Measurements from ENCODE around the gene PIGU. TPM values are rescaled to one million over a fixed set of nuclear protein-coding genes. Genes with fewer than 3 reads are reported as not detected.

The PIGU gene
- polyA plus RNA-seq, 3 donors = 5.8 to 11.3 (median 10.9) TPM

DNA sequence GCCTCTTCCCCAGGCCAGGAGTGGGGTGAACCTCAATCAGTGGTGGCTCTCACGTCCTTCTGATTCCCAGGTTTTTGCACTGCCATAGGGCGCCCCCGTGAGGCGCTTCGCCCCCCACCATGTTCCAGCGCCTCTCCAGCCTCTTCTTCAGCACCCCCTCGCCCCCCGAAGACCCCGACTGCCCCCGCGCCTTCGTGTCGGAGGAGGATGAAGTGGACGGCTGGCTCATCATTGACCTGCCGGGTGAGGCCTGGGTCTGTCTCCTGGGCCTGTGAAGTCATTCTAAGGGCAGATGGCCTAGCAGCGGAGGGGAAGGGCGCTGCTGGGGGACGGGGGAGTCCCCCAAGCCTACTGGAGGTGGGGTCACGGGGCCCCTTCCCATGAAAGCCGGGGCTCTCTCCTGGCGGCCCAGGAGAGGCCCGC, 31.7 kb upstream of the PIGU start:
- H2AFZ ChIP-seq (ENCODE audit: insufficient read depth, low read depth, low read length, poor library complexity, severe bottlenecking) = peak overlapping the region; percentile 79
- DNase-seq = peak in 2 of 3 donors; percentile 32 to 36

DNA sequence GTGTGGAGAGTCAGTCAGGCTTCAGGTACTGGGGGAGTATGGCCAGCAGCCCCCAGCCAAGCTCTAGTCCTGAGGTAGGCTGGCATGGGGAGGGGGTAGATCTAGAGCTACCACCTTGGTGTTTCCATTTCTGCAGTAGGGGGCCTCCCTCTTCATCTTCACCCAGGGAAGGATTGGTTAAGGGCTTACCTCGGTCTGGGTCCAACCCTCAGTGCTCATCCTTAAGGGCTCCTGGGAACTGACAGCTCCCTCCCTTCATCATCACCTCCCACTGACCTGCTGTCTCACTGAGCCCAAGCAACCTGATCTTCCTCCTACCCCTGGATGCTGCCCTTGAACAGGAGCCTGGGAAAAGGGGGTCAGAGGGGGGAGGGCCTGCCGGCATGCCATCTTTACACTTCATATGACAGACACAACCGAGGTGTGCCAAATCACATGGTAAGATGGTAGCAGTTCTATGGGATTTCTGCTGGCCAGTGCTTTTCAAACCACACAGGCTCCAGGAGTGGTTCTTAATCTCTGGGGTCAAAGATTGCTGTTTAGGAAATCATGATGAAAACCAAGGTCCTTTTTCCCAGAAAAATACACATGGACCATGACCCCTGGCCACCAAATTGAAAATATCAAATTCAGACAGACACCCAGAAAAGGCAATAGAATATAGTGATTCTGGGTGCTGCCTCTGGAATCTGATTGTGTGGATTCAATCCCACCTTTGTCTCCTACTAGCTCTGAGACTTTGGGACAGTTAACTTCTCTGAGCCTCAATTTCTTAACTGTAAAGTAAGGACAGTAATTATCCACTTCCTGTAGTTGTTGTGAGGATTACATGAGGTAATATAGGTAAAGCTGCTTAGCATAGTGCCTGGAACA, 30.3 kb upstream of the PIGU start:
- Mint-ChIP-seq H3K9me3 (no peaks in the 10 kb centered on the region), H3K4me3 (no peak overlapping the region), H3K4me1 (peaks cover 48% of the 10 kb centered on the region), H3K27me3 (ENCODE audit: low read depth in 3 of 3) (peaks cover 32 to 40% (median 33%) of the 10 kb centered on the region in 3 donors), H3K36me3 (peaks cover 0 to 13% of the 10 kb centered on the region in 2 donors), H3K27ac (no peak overlapping the region)
- Histone ChIP-seq H3K9ac (ENCODE audit: insufficient read depth, low read length, poor library complexity, severe bottlenecking) (no peak overlapping the region), H3K4me1 (ENCODE audit: control insufficient read depth in 1 of 2, insufficient read depth in 2 of 2, low read length in 2 of 2) (peaks cover 38 to 51% of the 10 kb centered on the region in 2 donors), H3K4me2 (replicated peaks; ENCODE audit: extremely low read depth, low read length, poor library complexity, severe bottlenecking) (no peak overlapping the region), H3K27ac (ENCODE audit: low read depth in 1 of 2, low read length in 2 of 2) (no peak overlapping the region), H3K9me3 (replicated peaks in 1 of 2; ENCODE audit: control insufficient read depth in 1 of 2, insufficient read depth in 1 of 2, low read length in 2 of 2) (no peaks in the 10 kb centered on the region), H4K20me1 (ENCODE audit: insufficient read depth, low read length) (peaks cover 5% of the 10 kb centered on the region), H2AFZ (ENCODE audit: insufficient read depth, low read depth, low read length, poor library complexity, severe bottlenecking) (no peak overlapping the region), H3K79me2 (ENCODE audit: insufficient read depth, low read length) (no peaks in the 10 kb centered on the region), H3K36me3 (replicated peaks in 1 of 2; ENCODE audit: control insufficient read depth in 1 of 2, insufficient read depth in 2 of 2, low read length in 2 of 2) (no peaks in the 10 kb centered on the region), H3K27me3 (ENCODE audit: control insufficient read depth in 2 of 2, insufficient read depth in 2 of 2, low read length in 2 of 2) (peaks cover 6 to 27% of the 10 kb centered on the region in 2 donors), H3K4me3 (replicated peaks in 1 of 3; ENCODE audit: low read depth in 2 of 3, low read length in 3 of 3) (no peak overlapping the region)
- intact Hi-C loops (cut with micrococcal nuclease) = loop anchor here (5.0 kb wide), 2 partner anchors 145 to 170 kb away; no protein-coding TSS in a partner anchor
- WGBS (ENCODE audit: insufficient coverage) = no CpG with 5 or more reads among the region's 3 CpGs
- TF ChIP-seq, protein P1, sequence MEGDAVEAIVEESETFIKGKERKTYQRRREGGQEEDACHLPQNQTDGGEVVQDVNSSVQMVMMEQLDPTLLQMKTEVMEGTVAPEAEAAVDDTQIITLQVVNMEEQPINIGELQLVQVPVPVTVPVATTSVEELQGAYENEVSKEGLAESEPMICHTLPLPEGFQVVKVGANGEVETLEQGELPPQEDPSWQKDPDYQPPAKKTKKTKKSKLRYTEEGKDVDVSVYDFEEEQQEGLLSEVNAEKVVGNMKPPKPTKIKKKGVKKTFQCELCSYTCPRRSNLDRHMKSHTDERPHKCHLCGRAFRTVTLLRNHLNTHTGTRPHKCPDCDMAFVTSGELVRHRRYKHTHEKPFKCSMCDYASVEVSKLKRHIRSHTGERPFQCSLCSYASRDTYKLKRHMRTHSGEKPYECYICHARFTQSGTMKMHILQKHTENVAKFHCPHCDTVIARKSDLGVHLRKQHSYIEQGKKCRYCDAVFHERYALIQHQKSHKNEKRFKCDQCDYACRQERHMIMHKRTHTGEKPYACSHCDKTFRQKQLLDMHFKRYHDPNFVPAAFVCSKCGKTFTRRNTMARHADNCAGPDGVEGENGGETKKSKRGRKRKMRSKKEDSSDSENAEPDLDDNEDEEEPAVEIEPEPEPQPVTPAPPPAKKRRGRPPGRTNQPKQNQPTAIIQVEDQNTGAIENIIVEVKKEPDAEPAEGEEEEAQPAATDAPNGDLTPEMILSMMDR (IDR thresholded peaks at IDR 0.05) = no peak
- DNase-seq = no peak

More for the DNA sequence above, 31.7 kb upstream of the PIGU start:
- Mint-ChIP-seq H3K27ac (peak overlapping the region in 5 of 7 donors; percentile 6 to 88 (median 74)), H3K27me3 (ENCODE audit: low read depth in 3 of 3) (peaks cover 22 to 31% (median 24%) of the 10 kb centered on the region in 3 donors), H3K4me1 (peaks cover 40% of the 10 kb centered on the region), H3K4me3 (peak overlapping the region; percentile 82 to 90), H3K9me3 (no peaks in the 10 kb centered on the region), H3K36me3 (peaks cover 14 to 25% of the 10 kb centered on the region in 2 donors)
- peaks cover 5% of the 10 kb centered on the region for H4K20me1 ChIP-seq (ENCODE audit: insufficient read depth, low read length)
- peaks cover 6 to 14% of the 10 kb centered on the region in 2 donors for H3K27me3 ChIP-seq (ENCODE audit: control insufficient read depth in 2 of 2, insufficient read depth in 2 of 2, low read length in 2 of 2)
- no peak overlapping the region for H3K27ac ChIP-seq (ENCODE audit: low read depth in 1 of 2, low read length in 2 of 2)
- intact Hi-C loops (cut with micrococcal nuclease) = loop anchor here (5.0 kb wide), 2 partner anchors 146 to 171 kb away; no protein-coding TSS in a partner anchor
- H3K4me1 ChIP-seq (ENCODE audit: control insufficient read depth in 1 of 2, insufficient read depth in 2 of 2, low read length in 2 of 2) = peaks cover 32 to 45% of the 10 kb centered on the region in 2 donors
- no peaks in the 10 kb centered on the region for H3K79me2 ChIP-seq (ENCODE audit: insufficient read depth, low read length)
- peak overlapping the region; percentile 65 for H3K9ac ChIP-seq (ENCODE audit: insufficient read depth, low read length, poor library complexity, severe bottlenecking)
- peaks cover 10% of the 10 kb centered on the region in 2 donors for H3K36me3 ChIP-seq (replicated peaks in 1 of 2; ENCODE audit: control insufficient read depth in 1 of 2, insufficient read depth in 2 of 2, low read length in 2 of 2)
- no peaks in the 10 kb centered on the region for H3K9me3 ChIP-seq (replicated peaks in 1 of 2; ENCODE audit: control insufficient read depth in 1 of 2, insufficient read depth in 1 of 2, low read length in 2 of 2)
- TF ChIP-seq, protein P1 (IDR thresholded peaks at IDR 0.05) = peak; percentile 68
- 0% methylated on average over 11 of the region's 22 CpGs for WGBS (ENCODE audit: insufficient coverage)
- peak overlapping the region; percentile 64 to 87 (median 70) for H3K4me3 ChIP-seq (replicated peaks in 1 of 3; ENCODE audit: low read depth in 2 of 3, low read length in 3 of 3)
- H3K4me2 ChIP-seq (replicated peaks; ENCODE audit: extremely low read depth, low read length, poor library complexity, severe bottlenecking) = peak overlapping the region; percentile 89
